Effector CD4-positive, alpha-beta T cell (primary cell): Measurements from ENCODE around the gene KRT35.

Experiments
- DNase-seq: peaks from one replicate; pipeline ENCODE4 v3.0.0-alpha.2; 2020

KRT35 gene

DNA sequence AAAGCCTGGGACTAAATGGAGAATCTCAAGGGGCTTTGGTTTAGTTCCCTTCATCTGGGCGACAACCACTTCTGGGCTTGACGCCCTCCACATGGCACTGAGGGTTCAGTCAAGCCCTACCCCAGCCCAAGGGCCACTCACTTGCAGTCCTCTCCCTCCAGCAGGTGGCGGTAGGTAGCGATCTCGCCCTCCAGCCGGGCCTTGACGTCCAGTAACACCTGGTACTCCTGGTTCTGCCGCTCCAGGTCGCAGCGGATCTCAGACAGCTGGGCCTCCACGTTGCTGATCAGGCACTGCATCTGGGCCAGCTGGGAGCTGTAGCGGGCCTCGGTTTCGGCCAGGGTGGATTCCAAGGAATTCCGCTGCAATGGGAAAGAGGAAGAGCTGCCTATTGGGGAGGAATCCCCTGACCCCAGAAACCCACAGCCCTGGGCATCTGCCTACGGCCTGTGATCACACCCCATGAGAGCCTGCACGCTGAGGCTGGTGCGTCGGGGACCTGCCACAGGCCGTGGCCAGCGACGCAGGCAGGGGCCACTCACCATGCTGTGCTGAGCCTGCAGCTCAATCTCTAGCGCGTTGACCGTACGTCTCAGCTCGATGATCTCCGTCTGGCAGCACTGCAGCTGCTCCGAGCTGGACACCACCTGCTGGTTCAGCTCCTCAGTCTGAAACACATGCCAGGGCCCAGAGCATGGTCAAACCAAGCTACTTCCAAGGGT, 6.0 kb upstream of the KRT35 start:
- DNase-seq: no peak

DNA sequence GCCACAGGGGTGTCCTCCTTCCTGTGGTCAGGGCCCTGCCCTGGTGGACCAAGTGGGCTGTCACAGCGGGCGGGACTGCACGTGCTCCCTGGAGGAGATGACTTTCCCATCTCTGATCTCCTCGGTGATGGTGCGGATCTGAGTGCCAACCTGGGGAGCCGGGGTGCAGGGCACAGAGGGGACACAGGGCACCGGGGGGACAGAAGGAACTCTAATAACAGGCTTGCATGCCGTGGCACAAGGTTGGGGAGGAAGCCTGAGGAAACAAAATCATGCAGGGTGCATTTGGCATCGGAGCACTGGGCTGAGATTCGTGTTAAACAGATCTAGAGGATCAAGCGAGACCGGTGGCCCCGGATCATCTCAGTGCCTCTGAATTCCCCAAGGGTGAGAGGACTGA, 5.4 kb upstream of the KRT35 start:
- no peak for DNase-seq

- DNase-seq: no peak
Measured at GRCh38 chr17:41484920-41485904, 4.3 kb upstream of the KRT35 start.

GRCh38 chr17:41483991-41484826, 3.3 kb upstream of the KRT35 start:
- no peak for DNase-seq

DNA sequence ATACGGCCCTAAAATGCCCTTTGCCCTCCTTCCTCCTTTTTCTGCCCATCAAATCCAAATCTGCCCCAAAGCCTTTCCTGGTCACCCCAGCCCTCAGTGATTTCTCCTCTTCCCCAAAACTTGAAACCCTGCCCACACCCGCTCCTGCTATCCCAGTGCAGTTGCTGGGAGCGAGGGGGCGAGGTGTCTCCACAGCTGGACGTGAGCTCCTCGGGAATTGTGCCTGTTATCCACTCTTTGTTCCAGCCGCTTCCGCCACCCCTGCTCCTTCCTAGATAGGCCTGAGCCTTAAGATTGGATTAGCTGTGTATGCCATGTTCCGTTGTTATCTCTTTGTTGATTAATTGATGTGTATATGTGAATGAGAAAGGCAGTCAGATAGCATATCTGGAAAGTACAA, 2.6 kb upstream of the KRT35 start:
- no peak for DNase-seq

DNA sequence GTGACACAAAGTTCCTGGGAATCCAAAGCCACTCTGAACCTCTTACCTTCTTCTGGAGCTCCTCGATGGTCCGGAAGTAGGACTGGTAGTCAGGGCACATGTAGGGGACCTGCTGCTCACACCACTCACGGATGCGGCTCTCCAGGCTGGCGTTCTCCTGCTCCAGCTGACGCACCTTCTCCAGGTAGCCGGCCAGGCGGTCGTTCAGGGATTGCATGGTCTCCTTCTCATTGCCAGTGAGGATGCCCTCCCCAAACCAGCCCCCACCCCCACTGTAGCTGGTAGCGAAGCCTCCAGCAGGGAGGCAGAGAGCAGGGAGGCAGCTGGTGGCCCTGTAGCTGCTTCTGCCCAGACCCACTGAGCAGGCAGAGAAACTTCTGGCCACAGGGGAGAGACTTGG, 370 bp downstream of the KRT35 start:
- no peak for DNase-seq

GRCh38 chr17:41480136-41480535, 815 bp downstream of the KRT35 start:
- DNase-seq: no peak

DNA sequence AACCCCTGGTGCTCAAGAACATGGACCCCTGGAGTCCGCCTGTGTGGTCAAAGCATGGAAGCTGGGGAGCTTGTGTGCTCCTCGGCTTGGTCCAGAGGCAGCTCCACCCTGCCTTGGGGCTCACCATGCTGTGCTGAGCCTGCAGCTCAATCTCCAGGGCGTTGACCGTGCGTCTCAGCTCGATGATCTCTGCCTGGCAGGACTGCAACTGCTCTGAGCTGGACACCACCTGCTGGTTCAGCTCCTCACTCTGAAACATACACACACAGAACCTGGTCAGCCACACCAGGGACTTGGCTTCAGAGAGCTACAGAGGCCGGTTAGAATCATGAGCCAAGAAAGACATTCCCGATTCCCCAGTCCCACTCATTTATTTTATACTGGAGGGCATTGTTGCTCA, 2.7 kb downstream of the KRT35 start:
- DNase-seq: no peak

- no peak for DNase-seq
Measured at GRCh38 chr17:41476866-41477815, 3.8 kb downstream of the KRT35 start.

GRCh38 chr17:41475421-41475820, 5.5 kb downstream of the KRT35 start:
- DNase-seq: no peak

GRCh38 chr17:41474863-41475262, 6.1 kb downstream of the KRT35 start:
- DNase-seq: no peak

DNA sequence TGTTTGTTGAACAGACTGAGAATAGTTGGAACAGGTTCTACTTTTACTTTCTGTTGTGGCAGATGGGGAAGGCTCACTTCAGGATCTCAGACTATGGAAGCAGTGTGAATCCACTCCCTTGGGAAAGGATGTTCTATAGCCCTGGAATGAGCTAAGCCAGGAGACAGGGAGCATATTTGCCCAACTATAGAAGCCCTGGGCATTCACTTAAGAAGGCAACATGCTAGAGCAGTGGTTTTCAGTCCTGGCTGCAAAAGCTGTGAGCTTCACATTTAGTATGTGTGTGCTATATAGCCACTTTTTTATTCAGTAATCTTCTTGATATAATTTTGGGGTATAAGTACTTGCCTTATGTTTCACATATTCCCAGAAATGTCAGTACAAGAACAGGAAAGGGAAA, 12.6 kb downstream of the KRT35 start:
- no peak for DNase-seq

DNA sequence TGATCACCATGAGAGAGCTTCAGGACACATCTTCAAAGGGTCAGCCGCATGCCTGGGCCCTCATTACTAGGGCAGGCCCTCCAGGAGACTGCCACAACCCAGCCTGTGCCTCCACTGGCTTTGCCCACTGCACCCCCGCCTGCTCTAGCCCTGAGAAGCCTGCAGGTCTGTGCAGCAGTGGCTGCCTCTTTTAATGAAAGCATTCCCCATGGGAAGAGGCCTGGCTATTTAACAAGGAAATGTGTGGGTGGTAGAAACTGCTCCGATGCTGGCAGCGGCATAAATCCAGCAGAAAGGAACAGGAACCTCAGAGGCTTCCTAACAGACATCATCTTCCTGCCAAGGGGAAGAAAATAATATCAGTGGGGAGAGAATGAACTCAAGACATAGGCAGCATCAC, 13.4 kb downstream of the KRT35 start:
- no peak for DNase-seq

DNA sequence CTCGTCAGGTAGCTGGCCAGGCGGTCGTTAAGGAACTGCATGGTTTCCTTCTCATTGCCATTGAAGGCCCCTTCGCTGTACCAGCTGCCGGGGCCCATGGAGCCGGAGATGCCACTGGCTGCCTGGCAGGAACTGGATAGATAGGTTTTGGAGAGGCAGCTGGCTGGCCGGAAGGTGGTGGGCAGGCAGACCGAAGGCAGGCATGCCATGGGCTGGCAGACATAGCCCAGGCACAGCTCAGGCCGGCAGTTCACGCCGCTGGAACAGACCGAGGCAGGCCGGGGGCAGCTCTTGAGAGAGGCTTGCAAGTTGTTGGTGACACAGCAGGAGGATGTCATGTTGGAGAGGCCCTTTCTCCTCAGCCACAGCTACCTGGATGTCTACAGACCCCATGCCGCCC, 14.0 kb downstream of the KRT35 start, which contains the start of gene KRT32:
Gene KRT32 (minus strand): TSS at position 399 of the 400 bp plus-strand sequence. CDS start 61 bp downstream, at position 338.
- no peak for DNase-seq

DNA sequence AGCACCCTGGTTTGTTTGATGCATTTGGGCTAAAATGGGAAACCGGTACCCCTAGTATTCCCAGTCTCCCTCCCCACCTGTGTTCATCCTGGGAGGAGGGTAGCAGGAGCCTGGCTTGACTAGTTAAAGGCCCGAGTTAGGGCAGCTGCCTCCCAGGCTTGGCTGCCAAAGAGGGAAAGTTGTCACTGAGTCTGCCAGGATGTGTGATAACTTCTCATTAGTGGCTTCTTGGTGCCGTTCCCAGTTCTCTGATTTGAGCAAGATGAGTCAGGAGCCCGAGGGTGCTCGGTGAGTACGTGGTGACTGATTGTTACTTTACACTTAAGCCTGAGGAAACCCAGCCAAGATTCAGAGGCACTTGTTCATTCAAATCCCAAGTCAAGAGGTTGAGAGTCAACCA, 16.3 kb downstream of the KRT35 start:
- no peak for DNase-seq

DNA sequence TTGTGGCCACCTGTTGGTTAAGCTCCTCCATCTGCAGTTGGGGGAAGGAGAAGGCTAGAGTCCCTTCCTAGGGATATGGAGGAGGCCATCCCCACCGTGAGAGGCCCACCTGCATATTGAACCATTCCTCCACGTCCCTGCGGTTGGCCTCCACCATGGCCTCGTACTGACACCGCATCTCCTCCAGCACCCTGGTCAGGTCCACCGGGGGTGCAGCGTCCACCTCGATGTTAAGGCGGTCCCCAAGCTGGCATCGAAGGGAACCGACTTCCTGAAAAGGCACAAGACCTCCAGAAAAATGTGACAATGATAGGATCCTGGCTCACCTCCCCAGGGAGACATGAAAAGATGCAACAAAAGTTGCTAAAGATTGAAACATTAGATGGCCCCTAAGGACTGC, 16.8 kb downstream of the KRT35 start:
- DNase-seq: no peak

GRCh38 chr17:41463746-41464145, 17.2 kb downstream of the KRT35 start:
- no peak for DNase-seq

GRCh38 chr17:41462705-41463104, 18.2 kb downstream of the KRT35 start:
- no peak for DNase-seq

- DNase-seq: no peak
Measured at GRCh38 chr17:41457676-41458075, 23.3 kb downstream of the KRT35 start.

DNA sequence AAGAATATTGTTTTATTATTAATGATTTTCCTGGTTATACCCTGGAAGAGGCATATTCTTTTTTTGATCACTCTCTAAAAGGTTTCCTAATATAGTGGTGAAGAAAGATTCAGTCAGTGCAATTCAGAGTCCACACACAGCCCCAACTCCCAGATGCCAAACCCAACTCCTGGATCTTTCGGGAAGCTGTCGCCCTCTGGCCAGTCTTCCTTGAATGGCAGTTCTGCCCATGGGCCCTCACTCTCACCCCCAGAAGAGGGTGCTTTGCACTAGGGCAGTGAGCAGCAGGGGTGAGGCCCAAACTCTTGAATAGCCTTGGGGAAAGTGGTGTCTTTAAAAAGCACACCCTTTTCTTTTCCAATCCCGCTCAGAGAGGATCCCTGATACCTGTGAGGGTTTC, 24.7 kb downstream of the KRT35 start:
- DNase-seq: no peak

GRCh38 chr17:41455236-41455635, 25.7 kb downstream of the KRT35 start:
- no peak for DNase-seq

- DNase-seq: no peak
Measured at GRCh38 chr17:41453066-41453465, 27.9 kb downstream of the KRT35 start.
